GM12878 (cell line): Measurements from ENCODE around the gene GRK5. TPM values are rescaled to one million over a fixed set of nuclear protein-coding genes. Genes with fewer than 3 reads are reported as not detected.

Source experiments
- ATAC-seq: fragments of 200-7000 bp; cut with Tn5 transposase; 3 replicates; pipeline ENCODE4 v1.9.1; 2020; ENCODE audit warnings: mild to moderate bottlenecking, moderate library complexity
- BruUV-seq: library from RNA; stranded (reverse); fragments of 400-500 nt; replicated peaks from 2 replicates; lab custom pipeline; 2021; lab: Mats Ljungman, UMichigan
- CTCF ChIA-PET: fragments of 300-600 bp; sonication (Branson Sonifier 250); formaldehyde crosslinking; extraction: SDS; loops from one replicate; lab custom pipeline; 2021; ENCODE audit warnings: inconsistent platforms; lab: Yijun Ruan, JAX
- POLR2A ChIA-PET: fragments of 350-600 bp; formaldehyde crosslinking; extraction: SDS; loops from one replicate; lab custom pipeline; 2021; ENCODE audit warnings: inconsistent platforms; lab: Charles Lee
- RAD21 ChIA-PET: fragments of 300-600 bp; sonication (Branson Sonifier 250); formaldehyde crosslinking; loops from one replicate; lab custom pipeline; 2023; ENCODE audit warnings: antibody characterized with exemption; ENCODE audit not compliant: unreplicated experiment; lab: Charles Lee
- SMC1A ChIA-PET: fragments of 300-600 bp; sonication (Branson Sonifier 250); formaldehyde crosslinking; loops from one replicate; lab custom pipeline; 2023; ENCODE audit not compliant: unreplicated experiment, uncharacterized antibody; lab: Charles Lee
- DNase-seq: peaks from one replicate; pipeline ENCODE4 v3.0.0-alpha.2; 2011; ENCODE audit warnings: low read depth, low spot score
- FAIRE-seq: peaks from 3 replicates; lab custom pipeline; 2011; peaks lifted over from hg19 to GRCh38; lab: Jason Lieb, UNC
- H2AFZ ChIP-seq: 2 replicates; pipeline ENCODE4 v1.6.0; 2011; ENCODE audit warnings: low read depth, low read length, control low read depth; ENCODE audit not compliant: control insufficient read depth
- H3K27ac ChIP-seq: 2 replicates; pipeline ENCODE4 v1.5.1; 2011; ENCODE audit warnings: control low read depth; ENCODE audit not compliant: control insufficient read depth, insufficient read depth
- H3K27me3 ChIP-seq, 2 experiments: replicated peaks in 1 of 2; 2 replicates each; pipeline versions ENCODE4 v1.6.0 to v1.6.1; 2011; ENCODE audit warnings: low read length in 1 of 2; ENCODE audit not compliant: control insufficient read depth in 2 of 2, insufficient read depth in 2 of 2
- H3K36me3 ChIP-seq, 2 experiments: 2 replicates each; pipeline ENCODE4 v1.5.1; 2011; ENCODE audit warnings: low read length in 1 of 2; ENCODE audit not compliant: control insufficient read depth in 2 of 2, insufficient read depth in 2 of 2
- H3K4me1 ChIP-seq: 2 replicates; pipeline ENCODE4 v1.6.1; 2011; ENCODE audit warnings: mild to moderate bottlenecking, low read length, moderate library complexity, mixed read lengths; ENCODE audit not compliant: control insufficient read depth, insufficient read depth
- H3K4me2 ChIP-seq: 2 replicates; pipeline ENCODE4 v1.6.0; 2011; ENCODE audit warnings: control low read depth; ENCODE audit not compliant: control insufficient read depth, insufficient read depth
- H3K4me3 ChIP-seq: fragments of 200-600 bp; sonication (generic); 2 replicates; pipeline ENCODE4 v1.5.1; 2016
- H3K79me2 ChIP-seq: 2 replicates; pipeline ENCODE4 v1.6.0; 2011; ENCODE audit warnings: low read length; ENCODE audit not compliant: control insufficient read depth, insufficient read depth
- H3K9ac ChIP-seq: 2 replicates; pipeline ENCODE4 v1.8.0; 2011; ENCODE audit warnings: low read length, control low read depth, mixed read lengths; ENCODE audit not compliant: control insufficient read depth, insufficient read depth
- H3K9me3 ChIP-seq: replicated peaks from 3 replicates; pipeline ENCODE4 v1.5.1; 2011; ENCODE audit warnings: mild to moderate bottlenecking, low read length; ENCODE audit not compliant: control insufficient read depth, insufficient read depth
- H4K20me1 ChIP-seq: 2 replicates; pipeline ENCODE4 v1.6.0; 2011; ENCODE audit not compliant: control insufficient read depth, insufficient read depth
- BCL3 ChIP-seq: IDR thresholded peaks from 2 replicates; pipeline ENCODE4 v1.6.1; 2011; ENCODE audit warnings: borderline replicate concordance, low read depth, mild to moderate bottlenecking, moderate library complexity, low read length; ENCODE audit not compliant: insufficient read depth, poor library complexity, severe bottlenecking
- CBFB ChIP-seq: IDR thresholded peaks from 2 replicates; pipeline ENCODE4 v1.6.1; 2016; ENCODE audit warnings: antibody characterized with exemption, low read depth
- E2F4 ChIP-seq: IDR thresholded peaks from 2 replicates; pipeline ENCODE4 v1.6.1; 2012; ENCODE audit warnings: low read depth, low read length, improper control_type of control experiment
- ESRRA ChIP-seq: IDR thresholded peaks from 2 replicates; pipeline ENCODE4 v1.6.1; 2012; ENCODE audit warnings: mild to moderate bottlenecking, low read length, improper control_type of control experiment
- GABPA ChIP-seq: IDR thresholded peaks from 2 replicates; pipeline ENCODE4 v1.6.1; 2014; ENCODE audit warnings: antibody characterized with exemption, low read depth, mild to moderate bottlenecking, inconsistent platforms
- IRF3 ChIP-seq: fragments of 450-650 bp; IDR thresholded peaks from 2 replicates; pipeline ENCODE4 v1.6.1; 2014; ENCODE audit warnings: mild to moderate bottlenecking
- MEF2A ChIP-seq: IDR thresholded peaks from 2 replicates; pipeline ENCODE4 v1.6.1; 2011; ENCODE audit warnings: low read depth, mild to moderate bottlenecking, low read length, moderate library complexity; ENCODE audit not compliant: insufficient read depth
- NKRF ChIP-seq: fragments of 450-650 bp; conservative IDR thresholded peaks from 2 replicates; pipeline ENCODE4 v1.6.1; 2017; ENCODE audit warnings: mild to moderate bottlenecking, moderate library complexity
- NRF1 ChIP-seq: conservative IDR thresholded peaks from 2 replicates; pipeline ENCODE4 v1.6.1; 2011; ENCODE audit warnings: mild to moderate bottlenecking, low read depth, low read length, improper control_type of control experiment
- PBX3 ChIP-seq: IDR thresholded peaks from 2 replicates; pipeline ENCODE4 v1.6.1; 2011; ENCODE audit warnings: mild to moderate bottlenecking, low read depth, low read length, moderate library complexity; ENCODE audit not compliant: insufficient replicate concordance
- RAD51 ChIP-seq: fragments of 450-650 bp; IDR thresholded peaks from 2 replicates; pipeline ENCODE4 v1.6.1; 2016; ENCODE audit warnings: moderate library complexity, mild to moderate bottlenecking, inconsistent platforms
- SKIL ChIP-seq: fragments of 450-650 bp; IDR thresholded peaks from 2 replicates; pipeline ENCODE4 v1.6.1; 2017; ENCODE audit warnings: mild to moderate bottlenecking, low read depth, inconsistent platforms; ENCODE audit not compliant: poor library complexity, severe bottlenecking
- USF1 ChIP-seq: IDR thresholded peaks from 2 replicates; pipeline ENCODE4 v1.6.1; 2011; ENCODE audit warnings: borderline replicate concordance, low read depth, mild to moderate bottlenecking, moderate library complexity, mixed read lengths, low read length; ENCODE audit not compliant: insufficient read depth; ENCODE audit errors: extremely low read length
- WGBS: methylation state at CpG from one replicate; pipeline ENCODE4 v1.1.6; 2016; ENCODE audit warnings: low lambda C conversion rate; ENCODE audit not compliant: insufficient replicate concordance, insufficient coverage; ENCODE audit errors: missing lambda C conversion rate; 5-methylcytosine and 5-hydroxymethylcytosine counted together
- in situ Hi-C: fragments of 300-500 bp; cut with MboI; formaldehyde crosslinking; loops from 9 replicates; pipeline ENCODE4 v1.14.3; 2018; ENCODE audit warnings: mixed read lengths
- intact Hi-C: fragments of 100-400 bp; cut with micrococcal nuclease; formaldehyde crosslinking; loops from one replicate; pipeline ENCODE4 v1.14.2; 2022; ENCODE audit not compliant: unreplicated experiment
- polyA plus RNA-seq, 11 experiments: library from polyadenylated mRNA; depleted of rRNA in 4 of 11; unstranded in 6 of 11; stranded (reverse) in 5 of 11; fragments of >200 nt; fragmentation: Nextera tagmentation in 4 of 11; fragmentation: Illumina TruSeq in 1 of 11; extraction: Ambion mirVana in 4 of 11; extraction: Trizol in 1 of 11; gene quantifications; 1 replicate in 1 of 11; 2 replicates in 10 of 11; pipeline versions ENCODE4 v1.2.1 to v1.2.3, GENCODE V29; 2011 to 2016; ENCODE audit warnings: inconsistent platforms in 2 of 11, missing spikeins in 2 of 11, low read depth in 1 of 11
- total RNA-seq, 4 experiments: library from RNA; depleted of rRNA in 3 of 4; stranded (reverse); fragments of >200 nt in 3 of 4; fragmentation: Illumina TruSeq in 1 of 4; extraction: Trizol in 1 of 4; gene quantifications; 2 replicates each; pipeline versions ENCODE4 v1.2.1 to v1.2.3, GENCODE V29; 2013 to 2021

GRK5 gene
- total and polyA plus RNA-seq, 10 of the 15 experiments (the other 5 are each of a cell fraction or from before 2014, with no cell fraction given) = 0.11 to 22.1 (median 10.0) TPM

- no peaks in the 10 kb centered on the region for H4K20me1 ChIP-seq
- no peaks in the 10 kb centered on the region for H3K27me3 ChIP-seq
- 49% methylated on average over 5 of the region's 5 CpGs for WGBS
- no peak overlapping the region for H2AFZ ChIP-seq
- ATAC-seq = no peak
- no peaks in the 10 kb centered on the region for H3K9me3 ChIP-seq
- H3K9ac ChIP-seq = no peak overlapping the region
- no peak overlapping the region for H3K4me3 ChIP-seq
- POLR2A ChIA-PET = no interaction called here
- CTCF ChIA-PET = interaction anchor here (0.9 kb wide), 1 partner anchor 65 kb away, joined by 3 read pairs; no protein-coding TSS in a partner anchor
- peaks cover 8% of the 10 kb centered on the region for H3K79me2 ChIP-seq
- SMC1A ChIA-PET = interaction anchor here (0.7 to 0.9 kb wide), 2 partner anchors 12 to 32 kb away, joined by 3 to 4 read pairs; no protein-coding TSS in a partner anchor
- peaks cover 27% of the 10 kb centered on the region for H3K4me1 ChIP-seq
- no peak for DNase-seq
- H3K4me2 ChIP-seq = no peak overlapping the region
- no peak for FAIRE-seq
- RAD21 ChIA-PET = interaction anchor here (0.7 to 0.8 kb wide), 2 partner anchors 63 to 66 kb away, joined by 3 read pairs; no protein-coding TSS in a partner anchor
- no peaks in the 10 kb centered on the region for H3K36me3 ChIP-seq
- in situ Hi-C loops = no loop called here
- intact Hi-C loops = no loop called here
- no peak overlapping the region for H3K27ac ChIP-seq
- no TSS peak for BruUV-seq
- TF ChIP-seq IRF3 (no peak), NRF1 (no peak), MEF2A (no peak), GABPA (no peak), USF1 (no peak), RAD51 (no peak), PBX3 (no peak), E2F4 (no peak), SKIL (no peak), ESRRA (no peak), NKRF (no peak), BCL3 (no peak), CBFB (no peak)
Observed at GRCh38 chr10:119275085-119275484, 67.7 kb downstream of the GRK5 start.
